ENCODE data around the gene CHRDL1.

Gene CHRDL1

DNA sequence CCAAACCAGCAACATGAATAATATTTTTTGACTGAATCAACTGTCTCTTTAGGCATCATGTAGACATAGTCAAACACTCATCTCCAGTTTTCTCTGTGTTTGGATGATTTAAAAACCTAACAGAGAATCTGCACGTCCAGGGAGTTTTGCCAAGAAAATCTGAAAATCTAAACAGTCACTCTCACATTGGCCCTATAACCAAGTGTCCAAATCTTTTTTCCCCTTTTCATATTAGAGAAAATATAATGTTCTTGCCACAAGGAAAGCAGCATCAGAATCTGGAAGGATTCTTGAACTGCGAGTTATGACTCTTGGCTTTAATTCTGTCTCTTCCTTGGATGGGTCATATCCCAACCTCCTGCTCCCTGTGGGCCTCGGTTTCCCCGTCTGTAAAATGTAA lies 8.8 kb upstream of the CHRDL1 start:
- TF ChIP-seq ZFP30 (CRISPR knock-in tag; IDR thresholded peaks at IDR 0.05) = no peak
- TF ChIP-seq, protein P1, sequence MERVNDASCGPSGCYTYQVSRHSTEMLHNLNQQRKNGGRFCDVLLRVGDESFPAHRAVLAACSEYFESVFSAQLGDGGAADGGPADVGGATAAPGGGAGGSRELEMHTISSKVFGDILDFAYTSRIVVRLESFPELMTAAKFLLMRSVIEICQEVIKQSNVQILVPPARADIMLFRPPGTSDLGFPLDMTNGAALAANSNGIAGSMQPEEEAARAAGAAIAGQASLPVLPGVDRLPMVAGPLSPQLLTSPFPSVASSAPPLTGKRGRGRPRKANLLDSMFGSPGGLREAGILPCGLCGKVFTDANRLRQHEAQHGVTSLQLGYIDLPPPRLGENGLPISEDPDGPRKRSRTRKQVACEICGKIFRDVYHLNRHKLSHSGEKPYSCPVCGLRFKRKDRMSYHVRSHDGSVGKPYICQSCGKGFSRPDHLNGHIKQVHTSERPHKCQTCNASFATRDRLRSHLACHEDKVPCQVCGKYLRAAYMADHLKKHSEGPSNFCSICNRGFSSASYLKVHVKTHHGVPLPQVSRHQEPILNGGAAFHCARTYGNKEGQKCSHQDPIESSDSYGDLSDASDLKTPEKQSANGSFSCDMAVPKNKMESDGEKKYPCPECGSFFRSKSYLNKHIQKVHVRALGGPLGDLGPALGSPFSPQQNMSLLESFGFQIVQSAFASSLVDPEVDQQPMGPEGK (CRISPR knock-in tag; IDR thresholded peaks at IDR 0.05; ENCODE audit: borderline replicate concordance) = no peak
- no peak for TF ChIP-seq PPARA (CRISPR knock-in tag; IDR thresholded peaks at IDR 0.05; ENCODE audit: borderline replicate concordance)
- TF ChIP-seq ZNF8 (CRISPR knock-in tag; IDR thresholded peaks at IDR 0.05) = no peak
- no peak for TF ChIP-seq BACH2 (CRISPR knock-in tag; IDR thresholded peaks at IDR 0.05; ENCODE audit: borderline replicate concordance)
- TF ChIP-seq TCF4 (CRISPR knock-in tag; IDR thresholded peaks at IDR 0.05; ENCODE audit: borderline replicate concordance) = no peak

DNA sequence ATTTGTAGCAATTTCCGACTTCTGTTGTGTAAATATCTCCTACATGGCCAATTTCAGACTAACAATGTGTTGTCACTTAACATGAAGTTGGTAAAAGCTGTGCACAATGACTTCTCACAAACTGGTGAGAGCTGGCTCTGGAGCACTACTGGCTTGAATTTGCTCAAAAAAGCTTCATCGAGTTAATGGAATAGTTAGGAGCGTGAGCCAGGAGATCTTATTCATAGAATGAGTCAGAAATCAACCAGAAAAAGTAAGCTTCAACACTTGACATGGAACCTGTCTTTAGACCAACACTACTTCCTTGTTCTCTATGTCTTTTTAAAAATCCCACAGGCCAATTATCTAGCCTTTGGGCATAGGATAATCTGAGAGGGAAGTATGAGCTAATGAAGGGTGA lies 7.9 kb upstream of the CHRDL1 start:
- ATAC-seq = no peak

More for the DNA sequence above, 8.8 kb upstream of the CHRDL1 start:
- ATAC-seq = no peak

DNA sequence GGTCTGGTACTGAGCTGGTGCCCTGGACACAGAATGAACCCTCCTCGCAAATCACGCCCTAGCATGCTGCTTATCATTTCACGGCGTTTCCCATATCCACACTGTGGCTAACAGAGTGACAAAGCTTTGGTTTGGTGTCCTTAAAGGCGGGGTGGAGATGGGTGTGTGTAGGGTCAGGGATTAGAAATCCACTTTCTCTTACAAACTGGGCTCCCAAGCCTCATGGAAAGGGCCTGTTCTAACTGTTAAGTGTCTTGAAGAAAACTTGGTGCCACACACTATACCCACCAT lies 735 bp upstream of the CHRDL1 start:
- no peak for ATAC-seq
- TF ChIP-seq BACH2 (CRISPR knock-in tag; IDR thresholded peaks at IDR 0.05; ENCODE audit: borderline replicate concordance) (no peak), RARB (CRISPR knock-in tag; IDR thresholded peaks at IDR 0.05) (no peak), ISL1 (CRISPR knock-in tag; IDR thresholded peaks at IDR 0.05) (no peak), ARNTL (CRISPR knock-in tag; IDR thresholded peaks at IDR 0.05; ENCODE audit: borderline replicate concordance, low read depth) (no peak), OSR1 (CRISPR knock-in tag; IDR thresholded peaks at IDR 0.05) (no peak), ZFP3 (CRISPR knock-in tag; IDR thresholded peaks at IDR 0.05) (no peak), ZNF565 (CRISPR knock-in tag; conservative IDR thresholded peaks at IDR 0.05; ENCODE audit: low read depth) (no peak), CSDC2 (CRISPR knock-in tag; IDR thresholded peaks at IDR 0.05) (no peak)
- TF ChIP-seq, protein P2, sequence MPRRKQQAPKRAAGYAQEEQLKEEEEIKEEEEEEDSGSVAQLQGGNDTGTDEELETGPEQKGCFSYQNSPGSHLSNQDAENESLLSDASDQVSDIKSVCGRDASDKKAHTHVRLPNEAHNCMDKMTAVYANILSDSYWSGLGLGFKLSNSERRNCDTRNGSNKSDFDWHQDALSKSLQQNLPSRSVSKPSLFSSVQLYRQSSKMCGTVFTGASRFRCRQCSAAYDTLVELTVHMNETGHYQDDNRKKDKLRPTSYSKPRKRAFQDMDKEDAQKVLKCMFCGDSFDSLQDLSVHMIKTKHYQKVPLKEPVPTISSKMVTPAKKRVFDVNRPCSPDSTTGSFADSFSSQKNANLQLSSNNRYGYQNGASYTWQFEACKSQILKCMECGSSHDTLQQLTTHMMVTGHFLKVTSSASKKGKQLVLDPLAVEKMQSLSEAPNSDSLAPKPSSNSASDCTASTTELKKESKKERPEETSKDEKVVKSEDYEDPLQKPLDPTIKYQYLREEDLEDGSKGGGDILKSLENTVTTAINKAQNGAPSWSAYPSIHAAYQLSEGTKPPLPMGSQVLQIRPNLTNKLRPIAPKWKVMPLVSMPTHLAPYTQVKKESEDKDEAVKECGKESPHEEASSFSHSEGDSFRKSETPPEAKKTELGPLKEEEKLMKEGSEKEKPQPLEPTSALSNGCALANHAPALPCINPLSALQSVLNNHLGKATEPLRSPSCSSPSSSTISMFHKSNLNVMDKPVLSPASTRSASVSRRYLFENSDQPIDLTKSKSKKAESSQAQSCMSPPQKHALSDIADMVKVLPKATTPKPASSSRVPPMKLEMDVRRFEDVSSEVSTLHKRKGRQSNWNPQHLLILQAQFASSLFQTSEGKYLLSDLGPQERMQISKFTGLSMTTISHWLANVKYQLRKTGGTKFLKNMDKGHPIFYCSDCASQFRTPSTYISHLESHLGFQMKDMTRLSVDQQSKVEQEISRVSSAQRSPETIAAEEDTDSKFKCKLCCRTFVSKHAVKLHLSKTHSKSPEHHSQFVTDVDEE (CRISPR knock-in tag; IDR thresholded peaks at IDR 0.05) = no peak
- TF ChIP-seq, protein P3, sequence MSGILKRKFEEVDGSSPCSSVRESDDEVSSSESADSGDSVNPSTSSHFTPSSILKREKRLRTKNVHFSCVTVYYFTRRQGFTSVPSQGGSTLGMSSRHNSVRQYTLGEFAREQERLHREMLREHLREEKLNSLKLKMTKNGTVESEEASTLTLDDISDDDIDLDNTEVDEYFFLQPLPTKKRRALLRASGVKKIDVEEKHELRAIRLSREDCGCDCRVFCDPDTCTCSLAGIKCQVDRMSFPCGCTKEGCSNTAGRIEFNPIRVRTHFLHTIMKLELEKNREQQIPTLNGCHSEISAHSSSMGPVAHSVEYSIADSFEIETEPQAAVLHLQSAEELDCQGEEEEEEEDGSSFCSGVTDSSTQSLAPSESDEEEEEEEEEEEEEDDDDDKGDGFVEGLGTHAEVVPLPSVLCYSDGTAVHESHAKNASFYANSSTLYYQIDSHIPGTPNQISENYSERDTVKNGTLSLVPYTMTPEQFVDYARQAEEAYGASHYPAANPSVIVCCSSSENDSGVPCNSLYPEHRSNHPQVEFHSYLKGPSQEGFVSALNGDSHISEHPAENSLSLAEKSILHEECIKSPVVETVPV (CRISPR knock-in tag; IDR thresholded peaks at IDR 0.05) = no peak

More for the DNA sequence above, 7.9 kb upstream of the CHRDL1 start:
- TF ChIP-seq ISL1 (CRISPR knock-in tag; IDR thresholded peaks at IDR 0.05) = no peak
- no peak for TF ChIP-seq ZFP30 (CRISPR knock-in tag; IDR thresholded peaks at IDR 0.05)
- no peak for TF ChIP-seq SNAI2 (CRISPR knock-in tag; IDR thresholded peaks at IDR 0.05)
- TF ChIP-seq ZNF70 (CRISPR knock-in tag; IDR thresholded peaks at IDR 0.05) = no peak
- no peak for TF ChIP-seq GLIS3 (CRISPR knock-in tag; IDR thresholded peaks at IDR 0.05)
- TF ChIP-seq BACH2 (CRISPR knock-in tag; IDR thresholded peaks at IDR 0.05; ENCODE audit: borderline replicate concordance) = no peak

DNA sequence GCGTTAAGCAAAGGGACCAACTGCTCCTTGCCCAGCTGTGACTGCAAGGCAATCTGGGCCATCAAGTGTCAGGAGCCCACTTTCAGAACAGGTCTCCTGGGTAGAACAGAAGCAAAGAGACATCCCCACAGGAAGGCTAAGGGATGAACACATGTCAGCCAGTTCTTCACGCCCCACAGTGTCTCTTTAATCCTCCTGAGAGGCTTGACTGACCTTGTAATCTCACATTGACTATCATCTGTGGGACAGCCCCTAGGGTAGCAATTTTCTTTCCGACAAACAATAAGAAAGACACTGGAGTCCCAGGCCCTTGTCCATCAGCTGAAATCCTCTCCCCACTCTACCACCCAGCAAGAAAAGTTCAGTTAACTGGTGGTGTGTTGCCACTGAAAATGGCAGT lies 1.0 kb downstream of the CHRDL1 start:
- TF ChIP-seq ZNF565 (CRISPR knock-in tag; conservative IDR thresholded peaks at IDR 0.05; ENCODE audit: low read depth) (no peak), OSR1 (CRISPR knock-in tag; IDR thresholded peaks at IDR 0.05) (no peak), BACH2 (CRISPR knock-in tag; IDR thresholded peaks at IDR 0.05; ENCODE audit: borderline replicate concordance) (no peak), ZFP30 (CRISPR knock-in tag; IDR thresholded peaks at IDR 0.05) (no peak), ZFP3 (CRISPR knock-in tag; IDR thresholded peaks at IDR 0.05) (no peak), ARNTL (CRISPR knock-in tag; IDR thresholded peaks at IDR 0.05; ENCODE audit: borderline replicate concordance, low read depth) (no peak)
- TF ChIP-seq, protein P3 (CRISPR knock-in tag; IDR thresholded peaks at IDR 0.05) = no peak
- TF ChIP-seq, protein P2 (CRISPR knock-in tag; IDR thresholded peaks at IDR 0.05) = no peak
- no peak for ATAC-seq
